HCT116 (cell line): ENCODE measurements around the gene RANBP3L. TPM values are rescaled to one million over a fixed set of nuclear protein-coding genes. Genes with fewer than 3 reads are reported as not detected.

Experiments used
- ATAC-seq: fragments of 200-7000 bp; cut with Tn5 transposase; 2 replicates; pipeline ENCODE4 v1.9.1; 2020; ENCODE audit warnings: mild to moderate bottlenecking, moderate library complexity
- BruUV-seq: library from RNA; stranded (reverse); fragments of 400-500 nt; replicated peaks from 2 replicates; lab custom pipeline; 2021; lab: Mats Ljungman, UMichigan
- CTCF ChIA-PET: fragments of 300-600 bp; sonication (Branson Sonifier 250); formaldehyde crosslinking; loops from one replicate; lab custom pipeline; 2021; ENCODE audit warnings: antibody characterized with exemption; lab: Charles Lee
- POLR2A ChIA-PET: fragments of 300-600, 350-600 bp; sonication (Branson Sonifier 250); formaldehyde crosslinking; loops from one replicate; lab custom pipeline; 2021; ENCODE audit warnings: antibody characterized with exemption; lab: Charles Lee
- RAD21 ChIA-PET, 2 experiments: fragments of 300-600 bp; sonication (Branson Sonifier 250); formaldehyde crosslinking; loops; one replicate each; lab custom pipeline; 2023; ENCODE audit warnings: low total read pairs in 2 of 2; ENCODE audit not compliant: uncharacterized antibody in 2 of 2, unreplicated experiment in 2 of 2, low non-redundant PET in 1 of 2; lab: Charles Lee
- DNase-seq: peaks from one replicate; pipeline ENCODE4 v3.0.0-alpha.2; 2010; ENCODE audit warnings: low read depth, low spot score
- H2AFZ ChIP-seq: fragments of 200-600 bp; shearing (Covaris generic), sonication (generic); 2 replicates; pipeline ENCODE4 v1.6.1; 2017; ENCODE audit warnings: low read depth, mixed run types, mixed read lengths, antibody characterized with exemption, low read length; ENCODE audit not compliant: poor library complexity, severe bottlenecking
- H3K27ac ChIP-seq: 2 replicates; pipeline ENCODE4 v1.5.1; 2012; ENCODE audit warnings: low read depth, low read length
- H3K27me3 ChIP-seq: fragments of 200-600 bp; sonication (generic); 2 replicates; pipeline ENCODE4 v1.6.1; 2016; ENCODE audit warnings: mixed run types, low read length, mixed read lengths; ENCODE audit not compliant: insufficient read depth
- H3K36me3 ChIP-seq, 2 experiments: fragments of 200-500 bp in 1 of 2; fragments of 200-600 bp in 1 of 2; sonication (Bioruptor generic) in 1 of 2; sonication (generic) in 1 of 2; 2 replicates each; pipeline versions ENCODE4 v1.5.1 to v1.6.1; 2014 to 2016; ENCODE audit warnings: low read length in 2 of 2, inconsistent platforms in 1 of 2, mixed read lengths in 1 of 2, mixed run types in 1 of 2; ENCODE audit not compliant: insufficient read depth in 2 of 2, control insufficient read depth in 1 of 2
- H3K4me1 ChIP-seq, 2 experiments: fragments of 200-600 bp in 1 of 2; sonication (generic) in 1 of 2; 2 replicates each; pipeline versions ENCODE4 v1.5.1 to v1.6.1; 2012 to 2017; ENCODE audit warnings: low read length in 2 of 2, inconsistent platforms in 1 of 2, mild to moderate bottlenecking in 1 of 2, mixed read lengths in 1 of 2, mixed run types in 1 of 2, moderate library complexity in 1 of 2; ENCODE audit not compliant: insufficient read depth in 2 of 2, control insufficient read depth in 1 of 2
- H3K4me2 ChIP-seq: fragments of 200-600 bp; sonication (generic); 2 replicates; pipeline ENCODE4 v1.6.1; 2017; ENCODE audit warnings: mixed run types, low read length, mixed read lengths
- H3K4me3 ChIP-seq, 2 experiments: fragments of 200-600 bp in 1 of 2; sonication (generic) in 1 of 2; replicated peaks in 1 of 2; 2 replicates each; pipeline ENCODE4 v1.5.1; 2011 to 2016; ENCODE audit warnings: low read length in 2 of 2, control low read depth in 1 of 2, low read depth in 1 of 2, mild to moderate bottlenecking in 1 of 2, mixed read lengths in 1 of 2, mixed run types in 1 of 2
- H3K79me2 ChIP-seq: fragments of 200-600 bp; sonication (generic); 2 replicates; pipeline ENCODE4 v1.6.1; 2017; ENCODE audit warnings: mild to moderate bottlenecking, mixed run types, low read length, moderate library complexity, mixed read lengths; ENCODE audit not compliant: insufficient read depth
- H3K9ac ChIP-seq: fragments of 200-600 bp; sonication (generic); 2 replicates; pipeline ENCODE4 v1.6.1; 2016; ENCODE audit warnings: low read length, mixed read lengths
- H3K9me2 ChIP-seq: fragments of 200-600 bp; sonication (generic), shearing (Covaris generic); 2 replicates; pipeline ENCODE4 v1.6.1; 2017; ENCODE audit warnings: mixed run types, mild to moderate bottlenecking, moderate library complexity; ENCODE audit not compliant: insufficient read depth
- H3K9me3 ChIP-seq, 2 experiments: fragments of 200-500 bp in 1 of 2; fragments of 200-600 bp in 1 of 2; sonication (Bioruptor generic) in 1 of 2; sonication (generic) in 1 of 2; 2 replicates each; pipeline ENCODE4 v1.6.1; 2014 to 2017; ENCODE audit warnings: low read length in 2 of 2, mixed read lengths in 2 of 2, inconsistent platforms in 1 of 2, low read depth in 1 of 2, mild to moderate bottlenecking in 1 of 2, mixed run types in 1 of 2, moderate library complexity in 1 of 2; ENCODE audit not compliant: control insufficient read depth in 1 of 2, insufficient read depth in 1 of 2
- H4K20me1 ChIP-seq: fragments of 200-600 bp; sonication (generic), shearing (Covaris generic); 2 replicates; pipeline ENCODE4 v1.6.1; 2017; ENCODE audit warnings: mixed run types, mild to moderate bottlenecking, moderate library complexity; ENCODE audit not compliant: insufficient read depth
- CBX3 ChIP-seq: IDR thresholded peaks from 2 replicates; pipeline ENCODE4 v1.6.1; 2012; ENCODE audit warnings: low read depth
- EZH2 ChIP-seq: fragments of 200-600 bp; sonication (generic); IDR thresholded peaks from 2 replicates; pipeline ENCODE4 v1.6.1; 2017; ENCODE audit warnings: antibody characterized with exemption, mixed run types
- FOSL1 ChIP-seq: IDR thresholded peaks from 2 replicates; pipeline ENCODE4 v1.6.1; 2012; ENCODE audit warnings: low read depth
- JUND ChIP-seq: IDR thresholded peaks from 2 replicates; pipeline ENCODE4 v1.6.1; 2012
- SP1 ChIP-seq: IDR thresholded peaks from 2 replicates; pipeline ENCODE4 v1.6.1; 2012; ENCODE audit warnings: low read depth
- TCF7L2 ChIP-seq: IDR thresholded peaks from 2 replicates; pipeline ENCODE4 v1.7.0; 2011; ENCODE audit warnings: borderline replicate concordance, inconsistent platforms; ENCODE audit not compliant: insufficient read depth, insufficient read length; ENCODE audit errors: extremely low read depth
- ZFX ChIP-seq: fragments of 450-650 bp; IDR thresholded peaks from 2 replicates; pipeline ENCODE4 v1.6.1; 2017
- intact Hi-C: fragments of 100-400 bp; cut with micrococcal nuclease; formaldehyde crosslinking; loops from 2 replicates; pipeline ENCODE4 v1.10.0; 2022
- total RNA-seq: library from RNA; stranded (reverse); gene quantifications from one replicate; pipeline ENCODE4 v1.2.1, GENCODE V29; 2021; ENCODE audit not compliant: unreplicated experiment
- TF ChIP-seq, protein P1 (sequence below): IDR thresholded peaks from 2 replicates; pipeline ENCODE4 v1.6.1; 2012
- TF ChIP-seq, protein P2 (sequence below): IDR thresholded peaks from 2 replicates; pipeline ENCODE4 v1.6.1; 2012

RANBP3L gene
- total RNA-seq, 1 experiment from 2014 or later = not detected

DNA sequence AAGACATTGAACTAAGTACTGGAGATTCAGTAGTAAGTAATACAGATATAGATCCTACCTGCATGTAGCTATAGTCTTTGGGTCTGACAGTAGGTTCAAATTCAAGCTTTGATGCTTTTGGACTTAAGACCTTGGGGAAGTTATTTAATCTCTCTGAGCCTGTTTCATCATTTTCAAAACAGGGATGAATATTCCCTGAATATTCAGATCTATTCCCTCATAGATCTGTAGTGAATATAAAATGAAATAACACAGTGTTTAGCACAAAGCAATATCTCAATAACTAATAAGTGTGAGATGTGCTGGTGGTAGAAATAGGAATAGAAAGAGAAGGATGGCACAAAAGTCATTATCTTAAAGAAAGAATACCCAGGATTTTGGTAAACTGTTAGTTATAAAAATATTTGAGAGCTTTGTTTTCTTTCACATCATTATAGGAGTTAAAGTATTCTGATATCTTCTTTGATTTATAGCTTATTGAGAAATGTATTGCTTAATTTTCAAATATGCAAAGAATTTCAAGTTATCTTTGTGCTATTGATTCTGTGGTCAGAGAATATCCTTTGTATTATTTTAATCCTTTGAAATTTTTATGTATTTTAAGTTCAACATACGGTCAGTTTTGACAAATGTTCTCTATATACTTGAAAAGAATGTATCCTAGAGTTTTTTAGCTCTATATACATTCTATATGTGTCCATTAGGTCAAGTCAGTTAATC is 11.4 kb upstream of the RANBP3L start:
- DNase-seq (no peak), ATAC-seq (no peak)
- H3K4me3 ChIP-seq = no peak overlapping the region
- no peaks in the 10 kb centered on the region for H3K79me2 ChIP-seq
- intact Hi-C loops = no loop called here
- POLR2A ChIA-PET = no interaction called here
- H3K9me3 ChIP-seq = no peaks in the 10 kb centered on the region
- no peaks in the 10 kb centered on the region for H3K4me1 ChIP-seq
- H3K36me3 ChIP-seq = no peaks in the 10 kb centered on the region
- H3K27me3 ChIP-seq = 0 out of 2 replicates have a peak, but pooled peaks cover 11% of the 10 kb centered on the region
- H3K9ac ChIP-seq = no peak overlapping the region
- no peak overlapping the region for H3K4me2 ChIP-seq
- BruUV-seq = no TSS peak
- no peak overlapping the region for H2AFZ ChIP-seq
- TF ChIP-seq EZH2 (no peak), TCF7L2 (no peak), CBX3 (no peak), JUND (no peak), FOSL1 (no peak), ZFX (no peak)
- TF ChIP-seq, protein P1, sequence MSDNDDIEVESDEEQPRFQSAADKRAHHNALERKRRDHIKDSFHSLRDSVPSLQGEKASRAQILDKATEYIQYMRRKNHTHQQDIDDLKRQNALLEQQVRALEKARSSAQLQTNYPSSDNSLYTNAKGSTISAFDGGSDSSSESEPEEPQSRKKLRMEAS = no peak
- TF ChIP-seq, all 23 proteins: peak for 0
- CTCF ChIA-PET = no interaction called here
- no peaks in the 10 kb centered on the region for H3K9me2 ChIP-seq
- no peak overlapping the region for H3K27ac ChIP-seq
- RAD21 ChIA-PET = no interaction called here
- H4K20me1 ChIP-seq = no peaks in the 10 kb centered on the region

DNA sequence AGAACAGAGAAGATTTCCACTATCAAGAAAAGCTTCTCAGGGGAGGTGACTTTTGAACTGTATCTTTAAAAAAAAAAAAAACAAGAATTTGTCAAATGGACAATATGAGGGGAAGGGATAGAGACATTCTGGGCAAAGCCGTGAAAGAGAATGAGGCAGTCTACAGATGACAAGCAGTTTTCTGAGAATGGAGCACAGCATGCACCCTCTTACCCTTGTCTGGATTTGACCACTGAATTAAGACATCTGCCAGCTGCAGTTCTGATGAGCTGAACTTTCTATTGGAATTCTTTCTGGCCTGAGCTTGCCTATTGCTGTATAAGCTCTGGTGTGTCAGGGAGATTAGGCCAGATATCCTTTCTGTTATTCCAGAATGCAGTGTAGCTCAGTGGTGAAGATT is 10.3 kb upstream of the RANBP3L start:
- Histone ChIP-seq H3K4me2 (no peak overlapping the region), H3K79me2 (no peaks in the 10 kb centered on the region)
- TF ChIP-seq EZH2 (no peak), SP1 (no peak), TCF7L2 (no peak)
- TF ChIP-seq, protein P2, sequence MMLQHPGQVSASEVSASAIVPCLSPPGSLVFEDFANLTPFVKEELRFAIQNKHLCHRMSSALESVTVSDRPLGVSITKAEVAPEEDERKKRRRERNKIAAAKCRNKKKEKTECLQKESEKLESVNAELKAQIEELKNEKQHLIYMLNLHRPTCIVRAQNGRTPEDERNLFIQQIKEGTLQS = no peak
- TF ChIP-seq, all 23 proteins: peak for 0
- BruUV-seq = no TSS peak
- no peak overlapping the region for H3K4me3 ChIP-seq
- no peak overlapping the region for H3K9ac ChIP-seq
- no peaks in the 10 kb centered on the region for H3K9me3 ChIP-seq
- ChIA-PET POLR2A (no interaction called here), RAD21 (no interaction called here), CTCF (no interaction called here)
- DNase-seq = no peak
- no peak overlapping the region for H2AFZ ChIP-seq
- H3K27me3 ChIP-seq = 0 out of 2 replicates have a peak, but pooled peaks cover 11% of the 10 kb centered on the region
- intact Hi-C loops = no loop called here
- H4K20me1 ChIP-seq = no peaks in the 10 kb centered on the region
- ATAC-seq = no peak
- no peaks in the 10 kb centered on the region for H3K9me2 ChIP-seq
- H3K27ac ChIP-seq = no peak overlapping the region
- H3K36me3 ChIP-seq = no peaks in the 10 kb centered on the region
- H3K4me1 ChIP-seq = no peaks in the 10 kb centered on the region
